Esophagus mucosa (tissue), 1 donor: ENCODE measurements around the gene PTRH2. TPM values are rescaled to one million over a fixed set of nuclear protein-coding genes. Genes with fewer than 3 reads are reported as not detected.

ENCODE experiments used
- ATAC-seq: fragments of 200-7000 bp; cut with Tn5 transposase; one replicate; pipeline ENCODE4 v1.9.1; 2020
- total RNA-seq: library from RNA; stranded (reverse); gene quantifications from one replicate; pipeline ENCODE4 v1.2.4, GENCODE V29; 2023
- donor health status: DM: yes; HTN: yes; CAD: no.

The PTRH2 gene
- total RNA-seq, 1 donor from 2014 or later: 17.6 TPM

GRCh38 chr17:59719526-59719925, 12.3 kb upstream of the PTRH2 start:
- no peak for ATAC-seq

DNA sequence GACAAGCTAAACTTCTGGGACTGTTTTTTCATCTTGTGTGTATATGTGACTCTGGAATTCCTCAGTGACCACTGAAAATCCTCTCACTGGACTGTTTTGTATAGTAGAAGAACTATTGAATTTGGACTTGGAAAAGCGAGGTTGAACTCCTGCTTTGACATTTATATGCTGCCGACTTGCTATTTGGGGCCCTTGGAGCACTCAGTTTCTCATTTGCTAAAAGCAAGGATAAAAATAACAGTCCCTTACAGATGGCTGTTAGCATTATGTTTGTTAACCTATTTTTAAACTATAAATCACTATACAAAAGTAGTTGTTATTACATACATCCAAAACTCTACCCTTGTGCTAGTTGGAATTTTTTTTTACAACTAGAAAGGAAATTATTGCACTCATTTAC, 9.2 kb upstream of the PTRH2 start:
- ATAC-seq: no peak

DNA sequence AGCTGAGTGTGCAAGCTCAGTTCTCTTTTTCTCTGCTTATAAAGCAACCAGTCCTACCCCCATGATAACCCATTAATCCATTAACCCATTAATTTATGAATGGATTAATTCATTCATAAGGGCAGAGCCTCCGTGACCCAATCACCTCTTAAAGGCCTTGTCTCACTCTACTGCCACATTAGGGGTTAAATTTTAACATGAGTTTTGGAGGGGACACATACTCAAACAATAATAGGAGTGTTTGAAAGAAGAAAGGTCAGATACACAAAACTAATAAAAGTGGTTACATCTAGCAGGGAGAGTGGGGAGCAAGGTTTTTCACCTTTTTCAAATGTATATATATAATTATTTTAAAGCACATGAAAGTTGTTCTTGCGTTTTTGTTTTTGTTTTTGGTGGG, 7.0 kb upstream of the PTRH2 start:
- no peak for ATAC-seq

DNA sequence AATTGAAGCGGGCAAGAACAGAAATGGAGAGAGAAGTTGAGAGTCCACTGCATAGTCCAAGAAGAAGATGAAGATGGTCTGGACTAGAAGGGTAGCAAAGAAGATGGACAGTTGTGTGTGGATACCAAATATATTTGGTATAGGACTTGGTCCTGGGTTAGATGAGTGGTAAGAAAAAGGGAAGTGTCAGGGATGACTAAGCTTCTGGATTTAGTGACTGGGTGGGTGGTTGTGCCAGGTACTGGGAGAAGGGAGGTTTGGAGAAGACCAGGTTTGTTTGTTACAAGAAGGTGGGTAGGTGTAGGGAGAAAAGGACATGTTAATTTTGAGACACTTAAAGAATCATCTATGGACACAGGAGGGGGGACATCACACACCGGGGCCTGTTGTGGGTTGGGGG, 5.6 kb upstream of the PTRH2 start:
- no peak for ATAC-seq

- ATAC-seq: no peak
Measured at GRCh38 chr17:59711936-59712335, 4.7 kb upstream of the PTRH2 start.

GRCh38 chr17:59707971-59708430, 771 bp upstream of the PTRH2 start:
- peak; percentile 5 for ATAC-seq

DNA sequence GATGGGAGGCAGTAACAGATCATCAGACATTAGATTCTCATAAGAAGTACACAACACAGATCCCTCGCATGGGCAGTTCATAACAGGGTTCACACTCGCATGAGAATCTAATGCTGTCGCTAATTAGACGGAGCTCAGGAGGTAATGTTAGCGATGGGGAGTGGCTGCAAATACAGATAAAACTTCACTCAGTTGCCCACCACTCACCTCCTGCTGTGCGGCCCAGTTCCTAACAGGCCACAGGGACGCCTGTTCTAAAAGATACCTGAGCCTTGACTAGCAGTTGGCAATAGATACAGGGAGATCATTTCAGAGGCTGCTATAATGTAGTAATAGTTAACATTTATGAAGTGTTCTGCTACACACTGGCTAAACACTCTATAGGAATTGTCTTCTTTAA, 4.9 kb downstream of the PTRH2 start:
- no peak for ATAC-seq

DNA sequence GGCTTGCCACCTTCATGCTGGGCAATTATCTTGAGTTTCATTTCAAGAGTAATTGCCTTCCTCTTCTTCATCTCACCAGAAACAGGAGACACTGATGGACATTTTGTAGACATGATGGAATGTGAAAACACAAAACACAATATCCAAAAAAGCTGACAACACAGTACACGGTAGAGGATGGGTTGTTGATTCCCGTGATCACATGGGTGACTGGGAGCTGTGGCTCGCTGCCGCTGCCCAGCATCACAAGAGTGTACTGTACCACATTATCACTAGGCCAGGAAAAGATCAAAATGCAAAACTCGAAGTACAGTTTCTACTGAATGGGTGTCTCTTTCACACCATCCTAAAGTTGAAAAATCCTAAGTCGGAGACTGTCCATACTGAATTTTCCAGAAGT, 7.4 kb downstream of the PTRH2 start:
- ATAC-seq: no peak

DNA sequence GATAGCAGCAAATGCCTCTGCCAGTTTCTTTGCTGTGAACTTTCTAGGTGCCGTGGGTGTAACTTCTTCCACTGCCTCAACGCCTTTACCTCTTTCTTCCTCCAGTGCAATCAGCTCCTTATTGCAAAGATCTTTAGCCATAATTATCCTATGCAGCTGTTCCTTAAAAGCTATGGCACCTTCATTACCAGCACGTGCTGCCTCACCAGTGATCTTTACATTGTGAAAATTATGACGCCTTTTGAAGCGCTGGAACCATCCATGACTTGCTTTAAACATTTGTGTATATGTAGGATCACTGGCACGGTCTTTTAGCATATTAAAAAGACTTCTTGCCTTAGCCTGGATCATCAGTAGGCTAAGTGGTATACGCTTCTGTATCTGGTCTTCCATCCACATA, 8.0 kb downstream of the PTRH2 start:
- ATAC-seq: no peak

DNA sequence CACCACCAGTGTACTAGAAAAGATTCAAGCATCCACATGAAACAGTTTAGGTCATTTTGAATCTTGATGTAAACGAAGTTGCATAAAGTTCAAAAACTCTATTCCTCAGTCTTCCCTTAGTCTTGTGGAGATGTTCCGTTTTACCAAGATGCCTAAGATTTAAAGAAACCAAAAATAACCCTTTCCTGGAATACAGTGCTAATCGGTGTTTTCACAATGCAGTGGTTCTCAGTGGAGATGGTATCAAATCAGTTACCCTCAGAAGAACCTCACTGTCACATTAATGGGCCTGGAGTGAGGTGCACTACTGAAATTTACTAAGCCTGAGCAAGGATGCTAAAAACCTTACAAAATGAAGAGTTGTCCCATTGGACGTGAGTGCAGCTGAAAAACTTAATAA, 9.1 kb downstream of the PTRH2 start:
- no peak for ATAC-seq

GRCh38 chr17:59696682-59697277, 10.4 kb downstream of the PTRH2 start:
- no peak for ATAC-seq

- ATAC-seq: peak; percentile 9
Measured at GRCh38 chr17:59695945-59696681, 11.1 kb downstream of the PTRH2 start.

DNA sequence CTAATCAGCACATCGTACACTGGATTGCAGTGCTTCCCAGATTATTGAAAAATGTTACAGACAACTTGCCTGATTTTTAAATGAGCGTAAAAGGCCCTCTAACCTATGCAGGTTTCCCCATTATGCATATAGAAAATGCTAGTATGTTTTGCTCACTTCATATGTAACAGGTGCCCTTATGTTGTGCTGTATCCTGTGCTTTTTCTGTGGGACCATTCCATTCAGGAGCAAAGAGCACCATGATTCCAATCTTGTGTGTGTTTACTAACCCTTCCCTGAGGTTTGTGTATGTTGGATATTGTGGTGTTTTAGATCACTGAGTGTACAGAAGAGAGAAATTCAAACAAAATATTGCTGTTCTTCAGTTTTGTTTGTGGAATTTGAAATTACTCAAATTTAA, 12.9 kb downstream of the PTRH2 start:
- no peak for ATAC-seq

GRCh38 chr17:59693582-59693981, 13.6 kb downstream of the PTRH2 start:
- no peak for ATAC-seq

DNA sequence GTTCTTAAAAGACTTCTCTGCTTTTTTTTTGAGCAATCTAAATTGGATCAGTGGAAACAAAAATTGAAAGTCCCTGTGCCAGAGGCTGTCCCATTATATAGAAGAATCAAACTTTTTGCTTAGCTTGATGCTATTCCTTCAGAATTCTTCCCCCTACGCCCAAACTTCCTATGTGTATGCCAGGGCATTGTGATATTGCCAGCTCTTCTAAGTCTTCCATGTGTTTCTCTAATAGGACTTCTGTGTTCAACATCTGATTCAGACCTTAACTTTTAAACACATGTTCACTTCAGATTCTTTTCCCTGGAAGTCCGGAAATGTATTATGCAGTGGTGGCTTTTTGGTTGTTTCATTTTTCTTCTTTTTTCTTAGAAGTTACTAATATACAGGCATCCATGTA, 18.7 kb downstream of the PTRH2 start:
- no peak for ATAC-seq

GRCh38 chr17:59688008-59688407, 19.2 kb downstream of the PTRH2 start:
- no peak for ATAC-seq

GRCh38 chr17:59684967-59685366, 22.3 kb downstream of the PTRH2 start:
- ATAC-seq: no peak

GRCh38 chr17:59683283-59683682, 23.9 kb downstream of the PTRH2 start:
- no peak for ATAC-seq

DNA sequence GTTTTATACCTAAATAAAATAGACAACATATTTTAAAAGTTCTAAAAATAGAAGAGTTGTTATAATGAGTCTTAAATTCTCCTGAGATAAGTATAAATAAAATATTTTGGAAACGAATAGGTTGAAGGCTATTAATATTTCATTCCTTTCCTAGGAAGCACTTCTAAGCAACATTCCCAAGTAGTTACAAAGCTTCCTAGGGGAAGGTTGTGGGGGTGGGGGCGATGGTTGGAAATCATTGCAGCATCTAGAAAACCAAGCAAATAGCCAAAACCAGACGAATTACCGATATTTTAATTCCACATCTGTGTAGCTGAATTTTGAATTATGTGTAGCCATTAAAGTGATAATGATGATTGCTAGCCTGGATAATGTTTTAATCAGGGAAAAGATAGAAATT, 26.9 kb downstream of the PTRH2 start:
- ATAC-seq: no peak

GRCh38 chr17:59678918-59679317, 28.3 kb downstream of the PTRH2 start:
- no peak for ATAC-seq

GRCh38 chr17:59676716-59677115, 30.5 kb downstream of the PTRH2 start:
- no peak for ATAC-seq

- no peak for ATAC-seq
Measured at GRCh38 chr17:59675231-59675630, 32.0 kb downstream of the PTRH2 start.

DNA sequence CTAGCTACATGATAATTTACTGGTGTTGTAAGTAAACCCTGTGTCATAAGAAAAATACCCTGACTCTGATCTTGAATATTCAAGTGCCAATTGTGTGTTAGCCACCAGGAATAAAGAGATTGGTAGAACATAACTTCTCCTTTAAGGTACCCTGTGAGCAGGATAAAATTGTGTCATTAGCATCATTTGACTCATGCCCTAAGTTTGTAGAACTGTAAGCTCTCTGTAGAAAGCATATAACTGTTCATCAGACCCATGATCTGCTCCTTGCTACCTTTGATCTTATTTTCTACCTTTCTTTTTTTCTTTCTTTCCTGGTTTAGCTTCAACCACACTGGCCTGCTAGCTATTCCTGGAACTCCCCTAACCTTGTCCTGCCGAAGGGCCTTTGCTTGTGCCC, 35.8 kb downstream of the PTRH2 start:
- no peak for ATAC-seq

- no peak for ATAC-seq
Measured at GRCh38 chr17:59669944-59670343, 37.3 kb downstream of the PTRH2 start.

- no peak for ATAC-seq
Measured at GRCh38 chr17:59669411-59669810, 37.8 kb downstream of the PTRH2 start.
